ENCODE measurements around the gene NRCAM. TPM values are rescaled to one million over a fixed set of nuclear protein-coding genes. Genes with fewer than 3 reads are reported as not detected.

Gene NRCAM
- total and polyA plus RNA-seq, 8 donors = 10.6 to 36.7 (median 16.2) TPM

- no peak for TF ChIP-seq CTCF (IDR thresholded peaks at IDR 0.05)
- Histone ChIP-seq H3K27me3 (no peaks in the 10 kb centered on the region), H3K36me3 (no peaks in the 10 kb centered on the region), H3K27ac (no peak overlapping the region), H3K4me1 (no peaks in the 10 kb centered on the region), H3K4me3 (no peak overlapping the region), H3K9me3 (no peaks in the 10 kb centered on the region)
- DNase-seq = peak in 1 of 4 donors; percentile 20
- ATAC-seq = no peak
- intact Hi-C loops (cut with DNase I) = no loop called here
Measured at GRCh38 chr7:108120933-108121332, 335.3 kb downstream of the NRCAM start.

- no peak for ATAC-seq
- Histone ChIP-seq H3K36me3 (no peaks in the 10 kb centered on the region), H3K27me3 (no peaks in the 10 kb centered on the region), H3K4me1 (no peaks in the 10 kb centered on the region), H3K4me3 (no peak overlapping the region), H3K27ac (no peak overlapping the region), H3K9me3 (no peaks in the 10 kb centered on the region)
- no peak for DNase-seq
- TF ChIP-seq CTCF (IDR thresholded peaks at IDR 0.05) = no peak
- intact Hi-C loops (cut with DNase I) = no loop called here
Measured at GRCh38 chr7:108120196-108120595, 336.0 kb downstream of the NRCAM start.

GRCh38 chr7:108118959-108119358 is 337.3 kb downstream of the NRCAM start:
- H3K4me3 ChIP-seq = no peak overlapping the region
- intact Hi-C loops (cut with DNase I) = no loop called here
- TF ChIP-seq CTCF (IDR thresholded peaks at IDR 0.05) = no peak
- no peaks in the 10 kb centered on the region for H3K4me1 ChIP-seq
- no peak for DNase-seq
- H3K27ac ChIP-seq = no peak overlapping the region
- H3K27me3 ChIP-seq = no peaks in the 10 kb centered on the region
- no peak for ATAC-seq
- no peaks in the 10 kb centered on the region for H3K36me3 ChIP-seq
- no peaks in the 10 kb centered on the region for H3K9me3 ChIP-seq

GRCh38 chr7:108114117-108114841 is 342.0 kb downstream of the NRCAM start:
- H3K27ac ChIP-seq = no peak overlapping the region

GRCh38 chr7:108112683-108113082 is 343.6 kb downstream of the NRCAM start:
- Histone ChIP-seq H3K36me3 (no peaks in the 10 kb centered on the region), H3K9me3 (no peaks in the 10 kb centered on the region), H3K27ac (no peak overlapping the region), H3K4me3 (no peak overlapping the region), H3K4me1 (no peaks in the 10 kb centered on the region), H3K27me3 (no peaks in the 10 kb centered on the region)
- DNase-seq = no peak
- ATAC-seq = peak; percentile 65
- TF ChIP-seq CTCF (IDR thresholded peaks at IDR 0.05) = no peak
- intact Hi-C loops (cut with DNase I) = no loop called here

More at GRCh38 chr7:108114117-108114841, 342.0 kb downstream of the NRCAM start:
- H3K9me3 ChIP-seq = no peaks in the 10 kb centered on the region
- ATAC-seq (no peak), DNase-seq (no peak)
- no peaks in the 10 kb centered on the region for H3K4me1 ChIP-seq
- no peaks in the 10 kb centered on the region for H3K27me3 ChIP-seq
- TF ChIP-seq CTCF (IDR thresholded peaks at IDR 0.05) = no peak
- intact Hi-C loops (cut with DNase I) = no loop called here
- no peak overlapping the region for H3K4me3 ChIP-seq
- H3K36me3 ChIP-seq = no peaks in the 10 kb centered on the region
